Right cardiac atrium (tissue), 5 donors: ENCODE data around the gene ZNF335. TPM values are rescaled to one million over a fixed set of nuclear protein-coding genes. Genes with fewer than 3 reads are reported as not detected.
A peak's percentile ranks its signal among the peaks of the same experiment; 100 is the strongest.
"Not testable (repeated sequence)": the region's sequence is repeated elsewhere in the genome, so short reads cannot be mapped to it uniquely, and the experiment has no call there.

Experiments used
- ATAC-seq, 2 donors: fragments of 200-7000 bp; cut with Tn5 transposase; one replicate each; pipeline versions ENCODE4 v1.8.0 to v1.9.1; 2020; ENCODE audit warnings: moderate library complexity in 2 of 2, mild to moderate bottlenecking in 1 of 2
- DNase-seq, 3 donors: peaks; one replicate each; pipeline ENCODE4 v3.0.0-alpha.2; 2020
- H3K27ac ChIP-seq: one replicate; pipeline ENCODE4 v1.5.1; 2013; ENCODE audit warnings: mild to moderate bottlenecking, low read length, control low read depth, moderate library complexity
- H3K27me3 ChIP-seq: one replicate; pipeline ENCODE4 v1.6.1; 2013; ENCODE audit not compliant: control insufficient read depth, insufficient read depth
- H3K4me1 ChIP-seq: one replicate; pipeline ENCODE4 v1.6.1; 2013; ENCODE audit warnings: low read length; ENCODE audit not compliant: control insufficient read depth, insufficient read depth
- H3K4me3 ChIP-seq: one replicate; pipeline ENCODE4 v1.5.1; 2013; ENCODE audit warnings: low read length, control low read depth
- H3K9me3 ChIP-seq: one replicate; pipeline ENCODE4 v1.6.1; 2013; ENCODE audit warnings: low read length; ENCODE audit not compliant: control insufficient read depth
- WGBS: extraction: QIAGEN DNeasy Blood & Tissue Kit; methylation state at CpG from one replicate; pipeline ENCODE4 v1.1.7; 2013; 5-methylcytosine and 5-hydroxymethylcytosine counted together
- intact Hi-C, 4 donors: fragments of 100-400 bp; cut with DNase I; formaldehyde crosslinking; loops; one replicate each; pipeline versions ENCODE4 v1.11.0 to v1.14.0; 2022 to 2023
- polyA plus RNA-seq: library from polyadenylated mRNA; stranded (reverse); fragments of 200-250 nt; gene quantifications from one replicate; pipeline ENCODE4 v1.2.3, GENCODE V29; 2013
- total RNA-seq, 4 donors: library from RNA; stranded (reverse); fragmentation: NEBNext Ultra II Directional; extraction: Animal tissue kit (Norgen Biotek cat#: 25700); gene quantifications; one replicate each; pipeline ENCODE4 v1.2.1, GENCODE V29; 2021
- donor health status: healthy with polysubstance abuse.
- donor health status: DM: no; HTN: yes; CAD: no.
- donor health status: DM: no; HTN: no; CAD: no.
- donor health status: DM: no; HTN: yes; CAD: no; lungs with severe emphysema.
- donor health status: DM: yes; HTN: yes; CAD: no.

The ZNF335 gene
- total and polyA plus RNA-seq, 5 donors = 6.4 to 10.1 (median 8.5) TPM

DNA sequence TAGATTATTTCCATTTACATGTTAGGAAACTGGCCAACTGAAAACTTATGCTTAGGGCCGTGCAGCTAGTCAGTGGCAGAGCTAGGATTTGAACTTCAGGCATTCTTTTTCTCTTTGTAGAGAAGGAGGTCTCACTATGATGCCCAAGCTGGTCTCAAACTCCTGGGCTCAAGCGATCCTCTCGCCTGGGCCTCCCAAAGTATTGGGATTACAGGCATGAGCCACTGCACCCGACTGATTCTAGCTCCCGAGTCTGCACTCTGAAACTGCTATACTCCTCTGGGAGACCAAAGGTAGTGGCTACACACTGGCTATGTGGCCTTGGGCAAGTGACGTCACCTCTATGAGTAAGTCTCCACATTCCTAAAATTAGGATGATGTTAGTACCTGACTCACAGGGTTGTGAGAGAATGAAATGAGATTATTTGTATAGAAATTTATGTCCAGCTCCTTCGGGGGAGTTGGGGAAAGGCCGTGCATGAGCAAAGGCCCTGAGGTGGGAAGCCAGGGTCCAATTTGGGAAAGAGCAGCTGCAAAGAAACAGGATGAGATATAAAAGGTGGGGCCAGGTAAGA, 66.4 kb downstream of the ZNF335 start:
- H3K27ac ChIP-seq = no peak overlapping the region
- no peaks in the 10 kb centered on the region for H3K9me3 ChIP-seq
- intact Hi-C loops = no loop called here
- no peak overlapping the region for H3K4me3 ChIP-seq
- WGBS = 87% methylated on average over 8 of the region's 8 CpGs
- H3K27me3 ChIP-seq = no peaks in the 10 kb centered on the region
- no peaks in the 10 kb centered on the region for H3K4me1 ChIP-seq
- DNase-seq = peak in 1 of 3 donors; percentile 4
- ATAC-seq = no peak

DNA sequence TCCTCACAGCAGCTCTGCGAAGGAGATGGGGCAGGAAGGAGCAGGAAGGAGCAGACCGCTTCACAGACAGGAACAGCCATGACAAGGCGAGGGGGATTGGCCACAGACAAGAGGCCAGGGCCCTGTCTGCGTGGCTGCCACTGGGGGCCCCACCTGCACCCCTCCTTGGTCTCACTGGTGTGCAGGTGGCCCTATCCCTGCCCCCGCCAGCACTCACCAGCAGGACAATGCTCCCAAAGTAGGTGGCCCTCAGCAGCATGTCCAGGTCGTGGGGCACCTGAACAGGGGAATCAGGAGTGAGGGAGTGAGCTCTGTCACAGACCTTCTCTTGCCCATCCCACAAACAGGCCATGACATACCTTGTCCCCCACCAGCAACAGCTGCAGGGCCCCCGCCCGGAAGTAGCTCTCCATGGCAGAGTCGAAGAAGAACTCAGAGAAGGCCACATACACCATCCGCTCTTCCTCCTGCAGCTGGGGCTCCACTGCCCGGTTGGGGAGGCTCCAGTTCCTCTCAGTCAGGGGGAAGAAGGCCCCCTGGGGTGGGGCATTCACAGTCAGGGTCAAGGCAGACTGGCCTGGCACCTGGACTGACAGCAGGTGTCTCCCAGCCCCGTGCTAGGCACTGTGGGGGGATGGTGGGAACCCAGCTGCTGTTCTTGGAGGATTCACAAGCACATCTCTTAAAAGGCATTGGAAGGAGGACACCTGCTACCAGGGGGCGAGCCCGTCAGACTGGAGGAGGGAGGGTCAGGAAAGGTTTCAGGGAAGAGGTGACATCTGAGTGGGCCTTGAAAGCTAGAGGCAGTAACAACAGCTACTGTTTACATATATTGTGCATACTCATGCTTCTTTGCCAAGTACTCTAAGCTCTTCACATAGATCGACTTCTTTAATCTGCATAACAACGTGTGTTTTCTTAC, 67.2 kb downstream of the ZNF335 start:
- H3K4me3 ChIP-seq = no peak overlapping the region
- DNase-seq (peak in 1 of 3 donors; percentile 22), ATAC-seq (no peak)
- H3K27me3 ChIP-seq = no peaks in the 10 kb centered on the region
- intact Hi-C loops = no loop called here
- no peak overlapping the region for H3K27ac ChIP-seq
- no peaks in the 10 kb centered on the region for H3K9me3 ChIP-seq
- WGBS = 83% methylated on average over 16 of the region's 16 CpGs
- H3K4me1 ChIP-seq = no peaks in the 10 kb centered on the region

DNA sequence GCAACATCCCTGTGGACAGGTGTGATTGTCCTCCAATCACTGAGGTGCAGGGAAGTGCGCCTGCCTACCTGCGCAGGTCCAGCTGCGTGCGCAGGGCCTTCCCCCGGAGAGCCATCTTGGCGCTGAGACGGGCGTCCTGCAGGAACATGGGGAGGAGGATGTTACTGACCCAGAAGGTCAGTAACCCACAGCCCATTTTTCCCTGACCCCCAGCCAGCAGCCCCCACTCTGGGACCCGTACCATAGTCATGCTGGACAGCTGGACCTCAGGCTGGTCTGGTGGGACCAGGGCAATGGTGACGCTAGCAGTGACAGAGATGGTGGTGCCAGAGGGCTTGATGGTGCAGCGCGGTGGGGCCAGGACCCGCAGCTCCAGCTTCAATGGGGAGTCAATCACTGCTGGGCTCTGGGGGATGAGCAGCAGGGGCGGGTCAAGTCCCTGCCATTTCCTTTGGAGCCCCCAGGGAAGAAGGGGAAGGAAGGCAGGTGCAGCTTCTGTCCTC, 69.8 kb downstream of the ZNF335 start:
- Histone ChIP-seq H3K4me3 (no peak overlapping the region), H3K27me3 (no peaks in the 10 kb centered on the region), H3K9me3 (no peaks in the 10 kb centered on the region), H3K4me1 (no peaks in the 10 kb centered on the region), H3K27ac (no peak overlapping the region)
- intact Hi-C loops = no loop called here
- DNase-seq (peak in 1 of 3 donors; percentile 35), ATAC-seq (no peak)
- 92% methylated on average over 14 of the region's 14 CpGs for WGBS

DNA sequence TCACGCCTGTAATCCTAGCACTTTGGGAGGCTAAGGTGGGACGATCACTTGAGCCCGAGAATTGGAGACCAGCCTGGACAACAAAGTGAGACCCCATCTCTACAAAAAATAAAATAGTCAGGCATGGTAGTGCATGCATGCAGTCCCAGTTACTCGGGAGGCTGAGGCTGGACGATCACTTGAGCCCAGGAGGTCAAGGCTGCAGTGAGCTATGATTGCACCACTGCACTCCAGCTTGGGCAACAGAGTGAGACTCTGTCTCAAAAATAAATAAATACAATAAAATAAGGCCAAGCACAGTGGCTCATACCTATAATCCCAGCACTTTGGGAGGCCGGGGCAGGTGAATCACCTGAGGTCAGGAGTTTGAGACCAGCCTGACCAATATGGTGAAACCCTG, 70.7 kb downstream of the ZNF335 start:
- H3K27me3 ChIP-seq, DNase-seq, intact Hi-C loops, H3K9me3 ChIP-seq, H3K4me1 ChIP-seq, H3K27ac ChIP-seq, ATAC-seq, H3K4me3 ChIP-seq: not testable (repeated sequence)
- 97% methylated on average over 6 of the region's 6 CpGs for WGBS

DNA sequence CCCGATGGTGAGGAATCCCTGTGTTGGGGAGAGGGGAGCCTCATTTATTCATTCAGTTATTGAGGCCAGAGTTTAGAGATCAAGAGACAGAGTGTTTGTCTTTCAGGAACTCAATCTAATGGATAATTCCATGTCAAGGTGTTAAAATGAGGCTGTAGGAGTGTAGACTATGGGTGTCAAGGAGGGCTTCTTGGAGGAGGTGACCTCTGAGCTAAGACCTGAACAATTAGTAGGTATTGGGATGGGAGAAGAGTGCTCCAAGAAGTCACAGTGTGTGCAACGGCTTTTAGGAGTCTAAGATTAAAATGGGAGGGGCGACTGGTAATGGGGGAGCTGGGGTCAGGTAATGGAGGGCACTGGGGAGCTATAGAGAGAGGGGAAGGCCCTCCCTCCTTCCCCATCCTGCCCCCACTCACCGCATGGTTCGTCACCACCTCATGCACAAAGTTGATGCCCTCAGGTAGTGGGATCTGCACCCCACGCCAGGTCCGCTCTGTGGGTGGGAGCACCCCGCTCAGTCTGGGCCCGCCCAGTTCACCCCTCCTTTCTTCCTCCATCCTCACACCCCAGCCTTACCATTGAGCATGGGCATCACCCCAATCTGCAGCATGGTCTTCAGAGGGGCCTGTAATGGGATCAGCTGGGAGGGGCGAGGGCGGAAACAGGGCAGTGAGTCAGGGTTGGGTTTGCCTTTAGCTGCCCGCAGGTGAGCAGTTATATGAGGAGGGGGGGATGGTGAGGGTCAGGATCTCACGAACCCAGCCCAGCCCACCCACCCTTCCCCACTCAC, 72.8 kb downstream of the ZNF335 start:
- H3K4me3 ChIP-seq = no peak overlapping the region
- H3K27ac ChIP-seq = no peak overlapping the region
- no peaks in the 10 kb centered on the region for H3K9me3 ChIP-seq
- intact Hi-C loops = loop anchor here in 2 of 4 donors (10.0 kb wide), 2 partner anchors 56 to 66 kb away; no protein-coding TSS in a partner anchor
- H3K27me3 ChIP-seq = no peaks in the 10 kb centered on the region
- no peak for ATAC-seq
- WGBS = 88% methylated on average over 13 of the region's 13 CpGs
- DNase-seq = peak in 1 of 3 donors; percentile 57
- H3K4me1 ChIP-seq = no peaks in the 10 kb centered on the region

Other genes starting within 250 kb of the ZNF335 start
- not detected for gene SPINT4, start 249.9 kb downstream of the ZNF335 start, total RNA-seq
- not detected for gene SPINT4, start 249.9 kb downstream of the ZNF335 start, polyA plus RNA-seq
- 1 to 10 TPM in 1 of 4 donors, under 1 TPM in 1, not detected in 2; 0.57 to 1.4 TPM for gene WFDC3, start 180.3 kb downstream of the ZNF335 start, total RNA-seq
- gene WFDC3, start 180.3 kb downstream of the ZNF335 start, polyA plus RNA-seq = 1.2 TPM
- 10 to 100 TPM; 15.3 to 20.4 (median 17.5) TPM for gene DNTTIP1, start 180.2 kb downstream of the ZNF335 start, total RNA-seq
- gene DNTTIP1, start 180.2 kb downstream of the ZNF335 start, polyA plus RNA-seq = 23.6 TPM
- 1 to 10 TPM in 2 of 4 donors, under 1 TPM in 1, not detected in 1; 0.85 to 2.1 (median 1.7) TPM for gene UBE2C, start 159.6 kb downstream of the ZNF335 start, total RNA-seq
- 0.25 TPM for gene UBE2C, start 159.6 kb downstream of the ZNF335 start, polyA plus RNA-seq
- under 1 TPM in 1 of 4 donors, not detected in 3; 0.46 TPM for gene TNNC2, start 144.9 kb downstream of the ZNF335 start, total RNA-seq
- 0.77 TPM for gene TNNC2, start 144.9 kb downstream of the ZNF335 start, polyA plus RNA-seq
- 10 to 100 TPM; 25.8 to 30.7 (median 28.7) TPM for gene SNX21, start 138.4 kb downstream of the ZNF335 start, total RNA-seq
- 23.5 TPM for gene SNX21, start 138.4 kb downstream of the ZNF335 start, polyA plus RNA-seq
- gene ACOT8, start 114.8 kb downstream of the ZNF335 start, total RNA-seq = 10 to 100 TPM; 21.1 to 31.5 (median 30.2) TPM
- gene ACOT8, start 114.8 kb downstream of the ZNF335 start, polyA plus RNA-seq = 47.9 TPM
- 1 to 10 TPM; 1.7 to 3.3 (median 2.4) TPM for gene ZSWIM3, start 114.6 kb downstream of the ZNF335 start, total RNA-seq
- gene ZSWIM3, start 114.6 kb downstream of the ZNF335 start, polyA plus RNA-seq = 2.1 TPM
- gene ZSWIM1, start 91.0 kb downstream of the ZNF335 start, total RNA-seq = 10 to 100 TPM; 10.5 to 13.5 (median 11.2) TPM
- gene ZSWIM1, start 91.0 kb downstream of the ZNF335 start, polyA plus RNA-seq = 5.5 TPM
- 1 to 10 TPM; 1.8 to 2.6 (median 2.2) TPM for gene SPATA25, start 84.6 kb downstream of the ZNF335 start, total RNA-seq
- 1.7 TPM for gene SPATA25, start 84.6 kb downstream of the ZNF335 start, polyA plus RNA-seq
- gene NEURL2, start 81.0 kb downstream of the ZNF335 start, total RNA-seq = 1 to 10 TPM; 7.5 to 9.8 (median 7.9) TPM
- 7.0 TPM for gene NEURL2, start 81.0 kb downstream of the ZNF335 start, polyA plus RNA-seq
- 100 to 1,000 TPM; 102 to 134 (median 112) TPM for gene CTSA, start 80.9 kb downstream of the ZNF335 start, total RNA-seq
- 126 TPM for gene CTSA, start 80.9 kb downstream of the ZNF335 start, polyA plus RNA-seq
- gene PLTP, start 60.0 kb downstream of the ZNF335 start, total RNA-seq = 100 to 1,000 TPM in 2 of 4 donors, 10 to 100 TPM in 2; 63.7 to 117 (median 90.4) TPM
- 34.3 TPM for gene PLTP, start 60.0 kb downstream of the ZNF335 start, polyA plus RNA-seq
- 10 to 100 TPM; 28.0 to 31.8 (median 29.6) TPM for gene PCIF1, start 37.5 kb downstream of the ZNF335 start, total RNA-seq
- gene PCIF1, start 37.5 kb downstream of the ZNF335 start, polyA plus RNA-seq = 22.2 TPM
- under 1 TPM; 0.17 to 0.81 (median 0.27) TPM for gene MMP9, start 36.7 kb upstream of the ZNF335 start, total RNA-seq
- gene MMP9, start 36.7 kb upstream of the ZNF335 start, polyA plus RNA-seq = 0.16 TPM
- 1 to 10 TPM; 1.1 to 4.7 (median 2.6) TPM for gene SLC12A5, start 57.0 kb upstream of the ZNF335 start, total RNA-seq
- 6.6 TPM for gene SLC12A5, start 57.0 kb upstream of the ZNF335 start, polyA plus RNA-seq
- gene NCOA5, start 117.8 kb upstream of the ZNF335 start, total RNA-seq = 10 to 100 TPM; 16.1 to 26.1 (median 21.2) TPM
- gene NCOA5, start 117.8 kb upstream of the ZNF335 start, polyA plus RNA-seq = 9.5 TPM
- gene CD40, start 146.1 kb upstream of the ZNF335 start, total RNA-seq = 10 to 100 TPM; 11.6 to 19.0 (median 12.0) TPM
- gene CD40, start 146.1 kb upstream of the ZNF335 start, polyA plus RNA-seq = 9.7 TPM